ENCODE data around the gene PRPF4.

Gene PRPF4

GRCh38 chr9:113306566-113306965 is 31.1 kb downstream of the PRPF4 start:
- ChIA-PET POLR2A (ENCODE audit: low non-redundant PET) (no interaction called here), CTCF (no interaction called here)
- H3K27ac ChIP-seq, result no peak overlapping the region
- DNase-seq (ENCODE audit: low spot score), result no peak
- no peak for TF ChIP-seq CTCF (conservative IDR thresholded peaks at IDR 0.05; ENCODE audit: low read depth)

GRCh38 chr9:113307396-113307975 is 32.0 kb downstream of the PRPF4 start:
- CTCF ChIA-PET, result interaction anchor here (0.6 to 1.1 kb wide), 4 partner anchors 10 to 348 kb away, joined by 3 to 4 read pairs (median 4); no protein-coding TSS in a partner anchor

GRCh38 chr9:113309204-113309813 is 33.9 kb downstream of the PRPF4 start:
- peak; percentile 68 for DNase-seq (ENCODE audit: low spot score)
- CTCF ChIA-PET, result interaction anchor here (0.6 to 1.1 kb wide), 4 partner anchors 9 to 447 kb away, joined by 3 to 6 read pairs (median 3); no protein-coding TSS in a partner anchor
- POLR2A ChIA-PET (ENCODE audit: low non-redundant PET), result interaction anchor here (0.6 kb wide), 1 partner anchor 62 kb away, joined by 4 read pairs; no protein-coding TSS in a partner anchor
- peak; percentile 95 for TF ChIP-seq CTCF (conservative IDR thresholded peaks at IDR 0.05; ENCODE audit: low read depth)
- H3K27ac ChIP-seq, result no peak overlapping the region

More at GRCh38 chr9:113307396-113307975, 32.0 kb downstream of the PRPF4 start:
- POLR2A ChIA-PET (ENCODE audit: low non-redundant PET), result no interaction called here
- DNase-seq (ENCODE audit: low spot score), result no peak
- no peak for TF ChIP-seq CTCF (conservative IDR thresholded peaks at IDR 0.05; ENCODE audit: low read depth)
- H3K27ac ChIP-seq, result no peak overlapping the region

GRCh38 chr9:113310538-113310937 is 35.1 kb downstream of the PRPF4 start:
- TF ChIP-seq CTCF (conservative IDR thresholded peaks at IDR 0.05; ENCODE audit: low read depth), result no peak
- H3K27ac ChIP-seq, result no peak overlapping the region

GRCh38 chr9:113311961-113312360 is 36.5 kb downstream of the PRPF4 start:
- POLR2A ChIA-PET (ENCODE audit: low non-redundant PET), result no interaction called here
- no peak for TF ChIP-seq CTCF (conservative IDR thresholded peaks at IDR 0.05; ENCODE audit: low read depth)
- CTCF ChIA-PET, result interaction anchor here (0.5 to 0.6 kb wide), 3 partner anchors 15 to 1890 kb away, joined by 3 to 5 read pairs (median 3); no protein-coding TSS in a partner anchor
- DNase-seq (ENCODE audit: low spot score), result no peak
- no peak overlapping the region for H3K27ac ChIP-seq

More at GRCh38 chr9:113310538-113310937, 35.1 kb downstream of the PRPF4 start:
- ChIA-PET CTCF (interaction anchor here (0.7 to 1.0 kb wide), 2 partner anchors 91 to 717 kb away, joined by 3 to 5 read pairs; no protein-coding TSS in a partner anchor), POLR2A (ENCODE audit: low non-redundant PET) (no interaction called here)
- no peak for DNase-seq (ENCODE audit: low spot score)

GRCh38 chr9:113313261-113313660 is 37.8 kb downstream of the PRPF4 start:
- TF ChIP-seq CTCF (conservative IDR thresholded peaks at IDR 0.05; ENCODE audit: low read depth), result no peak
- no peak overlapping the region for H3K27ac ChIP-seq
- ChIA-PET CTCF (no interaction called here), POLR2A (ENCODE audit: low non-redundant PET) (no interaction called here)
- no peak for DNase-seq (ENCODE audit: low spot score)
